Sigmoid colon (tissue), 7 donors: Measurements from ENCODE around the gene NT5DC3. TPM values are rescaled to one million over a fixed set of nuclear protein-coding genes. Genes with fewer than 3 reads are reported as not detected.

Experiments
- DNase-seq: peaks from one replicate; pipeline ENCODE4 v3.0.0-alpha.2; 2019
- H3K27ac ChIP-seq, 4 donors: fragments of 200-600 bp; sonication (generic); one replicate each; pipeline ENCODE4 v1.5.1; 2016 to 2019; ENCODE audit warnings: mild to moderate bottlenecking in 1 of 4
- H3K27me3 ChIP-seq, 3 donors: fragments of 200-600 bp; sonication (generic); one replicate each; pipeline ENCODE4 v1.5.1; 2019; ENCODE audit warnings: mild to moderate bottlenecking in 1 of 3
- H3K36me3 ChIP-seq, 4 donors: fragments of 200-600 bp; sonication (generic); one replicate each; pipeline ENCODE4 v1.5.1; 2016 to 2019
- H3K4me1 ChIP-seq, 4 donors: fragments of 200-600 bp; sonication (generic); one replicate each; pipeline ENCODE4 v1.5.1; 2017 to 2019
- H3K4me3 ChIP-seq, 4 donors: fragments of 200-600 bp; sonication (generic); one replicate each; pipeline ENCODE4 v1.5.1; 2017 to 2019; ENCODE audit warnings: mild to moderate bottlenecking in 2 of 4, moderate library complexity in 1 of 4
- H3K9me3 ChIP-seq, 4 donors: fragments of 200-600 bp in 3 of 4; sonication (generic) in 3 of 4; one replicate each; pipeline versions ENCODE4 v1.5.1 to v1.6.1; 2013 to 2019
- EP300 ChIP-seq, 4 donors: sonication (generic); formaldehyde crosslinking; IDR thresholded peaks; one replicate each; pipeline ENCODE4 v1.6.1; 2017; ENCODE audit warnings: antibody characterized with exemption in 4 of 4
- POLR2A ChIP-seq, 2 donors: fragments of 450-650 bp; IDR thresholded peaks; one replicate each; pipeline ENCODE4 v1.6.1; 2016; ENCODE audit warnings: antibody characterized with exemption in 2 of 2, mild to moderate bottlenecking in 2 of 2, moderate library complexity in 2 of 2
- POLR2AphosphoS5 ChIP-seq, 4 donors: sonication (generic); formaldehyde crosslinking; IDR thresholded peaks; one replicate each; pipeline ENCODE4 v1.6.1; 2017; ENCODE audit warnings: antibody characterized with exemption in 4 of 4
- WGBS, 2 donors: extraction: QIAGEN DNeasy Blood & Tissue Kit; methylation state at CpG; one replicate each; pipeline ENCODE4 v1.1.7; 2013; 5-methylcytosine and 5-hydroxymethylcytosine counted together
- intact Hi-C: fragments of 100-400 bp; cut with DNase I; formaldehyde crosslinking; loops from one replicate; pipeline ENCODE4 v1.15.1; 2023
- polyA plus RNA-seq, 3 donors: library from polyadenylated mRNA; stranded (reverse); fragments of 200-250 nt; gene quantifications; one replicate each; pipeline ENCODE4 v1.2.3, GENCODE V29; 2013
- total RNA-seq, 4 donors: library from RNA; depleted of rRNA; stranded (reverse); fragments of >200 nt; gene quantifications; one replicate each; pipeline ENCODE4 v1.1.0, GENCODE V29; 2016
- TF ChIP-seq, protein P1 (sequence below), 4 experiments: fragments of 450-650 bp in 3 of 4; fragments of 200-600 bp in 1 of 4; IDR thresholded peaks; one replicate each; pipeline ENCODE4 v1.5.1; 2016 to 2019; ENCODE audit warnings: antibody characterized with exemption in 4 of 4, mild to moderate bottlenecking in 3 of 4, moderate library complexity in 2 of 4
- donor health status: healthy with polysubstance abuse.
- donor health status: Bipolar disorder and iron deficiency.
- donor health status: healthy.

NT5DC3 gene
- total and polyA plus RNA-seq, 7 donors: 0.23 to 346 (median 179) TPM

DNA sequence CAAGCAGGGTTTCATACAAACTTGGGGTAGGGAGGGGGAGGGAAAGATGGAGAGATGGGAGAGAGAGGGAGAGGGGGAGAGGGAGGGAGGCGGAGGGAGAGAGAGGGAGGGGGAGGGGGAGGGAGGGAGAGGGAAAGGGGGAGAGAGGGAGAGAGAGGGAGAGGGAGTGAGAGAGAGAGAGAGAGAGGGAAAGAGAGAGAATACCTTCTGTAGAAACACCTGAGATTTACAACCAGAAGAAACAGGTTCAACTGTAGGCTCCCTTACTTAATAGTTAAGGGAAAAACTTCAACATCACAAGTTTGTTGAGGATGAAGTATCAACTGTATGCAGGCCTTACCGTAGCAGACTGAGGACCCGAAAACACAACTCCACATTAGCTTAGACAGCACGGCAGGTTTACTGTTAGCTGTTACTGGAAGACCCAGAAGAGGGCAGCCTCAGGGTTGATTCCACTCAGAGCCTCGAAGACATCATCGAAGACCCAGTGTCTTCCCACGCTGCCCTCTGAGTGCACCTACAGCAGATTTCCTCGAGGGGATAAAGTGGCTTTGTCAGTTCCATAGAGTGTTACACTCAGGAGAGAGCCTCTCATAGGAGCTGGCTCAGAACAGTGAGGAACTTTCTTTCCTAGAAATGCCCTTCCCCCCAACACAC, 72.4 kb downstream of the NT5DC3 start:
- intact Hi-C loops: no loop called here
- Histone ChIP-seq H3K36me3 (peaks cover 66 to 100% (median 68%) of the 10 kb centered on the region in 4 donors), H3K4me3 (no peak overlapping the region), H3K9me3 (no peaks in the 10 kb centered on the region), H3K4me1 (peaks cover 0 to 22% (median 16%) of the 10 kb centered on the region in 4 donors), H3K27ac (peak overlapping the region in 3 of 4 donors; percentile 43 to 56 (median 52)), H3K27me3 (no peaks in the 10 kb centered on the region)
- TF ChIP-seq POLR2AphosphoS5 (IDR thresholded peaks at IDR 0.05) (no peak), EP300 (IDR thresholded peaks at IDR 0.05) (no peak), POLR2A (IDR thresholded peaks at IDR 0.05) (no peak)
- TF ChIP-seq, protein P1, sequence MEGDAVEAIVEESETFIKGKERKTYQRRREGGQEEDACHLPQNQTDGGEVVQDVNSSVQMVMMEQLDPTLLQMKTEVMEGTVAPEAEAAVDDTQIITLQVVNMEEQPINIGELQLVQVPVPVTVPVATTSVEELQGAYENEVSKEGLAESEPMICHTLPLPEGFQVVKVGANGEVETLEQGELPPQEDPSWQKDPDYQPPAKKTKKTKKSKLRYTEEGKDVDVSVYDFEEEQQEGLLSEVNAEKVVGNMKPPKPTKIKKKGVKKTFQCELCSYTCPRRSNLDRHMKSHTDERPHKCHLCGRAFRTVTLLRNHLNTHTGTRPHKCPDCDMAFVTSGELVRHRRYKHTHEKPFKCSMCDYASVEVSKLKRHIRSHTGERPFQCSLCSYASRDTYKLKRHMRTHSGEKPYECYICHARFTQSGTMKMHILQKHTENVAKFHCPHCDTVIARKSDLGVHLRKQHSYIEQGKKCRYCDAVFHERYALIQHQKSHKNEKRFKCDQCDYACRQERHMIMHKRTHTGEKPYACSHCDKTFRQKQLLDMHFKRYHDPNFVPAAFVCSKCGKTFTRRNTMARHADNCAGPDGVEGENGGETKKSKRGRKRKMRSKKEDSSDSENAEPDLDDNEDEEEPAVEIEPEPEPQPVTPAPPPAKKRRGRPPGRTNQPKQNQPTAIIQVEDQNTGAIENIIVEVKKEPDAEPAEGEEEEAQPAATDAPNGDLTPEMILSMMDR (IDR thresholded peaks at IDR 0.05): no peak
- DNase-seq: peak; percentile 40
- 83 to 90% methylated on average over 7 of the region's 8 CpGs for WGBS, 2 donors

DNA sequence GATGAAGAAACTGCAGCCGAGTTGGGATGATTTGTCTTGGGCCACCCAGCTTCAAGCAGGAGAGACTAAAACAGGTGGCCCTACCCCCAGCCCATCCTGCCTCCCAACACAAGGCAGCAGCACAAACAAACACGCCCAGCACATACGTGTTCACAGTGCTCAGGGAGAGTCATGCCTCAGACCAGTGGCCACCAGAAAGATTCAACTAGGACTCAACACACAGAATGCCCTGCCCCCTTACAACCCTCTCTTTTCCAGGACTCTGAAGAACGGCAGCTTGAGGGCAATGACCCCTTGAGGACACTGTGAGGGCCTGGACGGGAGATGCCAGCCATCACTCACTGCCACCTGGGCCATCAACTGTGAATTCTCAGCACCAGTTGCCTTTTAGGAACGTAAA, 75.0 kb downstream of the NT5DC3 start:
- H3K27ac ChIP-seq: peak overlapping the region in 3 of 4 donors; percentile 27 to 53 (median 44)
- no peaks in the 10 kb centered on the region for H3K9me3 ChIP-seq
- H3K27me3 ChIP-seq: no peaks in the 10 kb centered on the region
- no peak for DNase-seq
- peaks cover 81 to 100% (median 82%) of the 10 kb centered on the region in 4 donors for H3K36me3 ChIP-seq
- intact Hi-C loops: no loop called here
- TF ChIP-seq, protein P1 (IDR thresholded peaks at IDR 0.05): no peak
- no peak for TF ChIP-seq POLR2A (IDR thresholded peaks at IDR 0.05)
- peak in 2 of 4 donors; percentile 68 to 75 for TF ChIP-seq POLR2AphosphoS5 (IDR thresholded peaks at IDR 0.05)
- TF ChIP-seq EP300 (IDR thresholded peaks at IDR 0.05): no peak
- H3K4me1 ChIP-seq: peaks cover 0 to 6% (median 0%) of the 10 kb centered on the region in 4 donors
- H3K4me3 ChIP-seq: no peak overlapping the region
- WGBS, 2 donors: 90 to 94% methylated on average over 6 of the region's 6 CpGs

DNA sequence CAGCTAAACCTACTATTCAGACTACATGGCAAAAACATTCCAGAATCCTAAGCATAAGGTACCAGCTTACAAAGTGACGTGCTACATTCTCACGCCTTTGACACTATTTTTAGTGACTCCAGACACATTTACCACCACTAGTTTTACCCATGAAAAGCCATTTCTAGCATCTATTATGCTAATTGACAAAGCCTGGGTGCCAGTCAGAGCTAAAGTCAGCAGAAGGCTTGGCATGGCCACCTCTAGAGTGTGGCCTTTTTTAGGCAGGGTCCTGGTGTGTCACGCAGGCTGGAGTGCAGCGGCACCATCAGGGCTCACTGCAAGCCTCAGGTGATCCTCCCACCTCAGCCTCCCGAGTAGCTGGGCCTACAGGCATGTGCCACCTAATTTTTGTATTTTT, 75.7 kb downstream of the NT5DC3 start:
- 96 to 97% methylated on average over 5 of the region's 5 CpGs for WGBS, 2 donors
- Histone ChIP-seq H3K27ac (peak overlapping the region in 2 of 4 donors; percentile 27 to 44), H3K27me3 (no peaks in the 10 kb centered on the region), H3K9me3 (no peaks in the 10 kb centered on the region), H3K4me3 (no peak overlapping the region), H3K36me3 (peaks cover 78 to 100% (median 82%) of the 10 kb centered on the region in 4 donors), H3K4me1 (peaks cover 0 to 6% (median 0%) of the 10 kb centered on the region in 4 donors)
- DNase-seq: no peak
- no peak for TF ChIP-seq EP300 (IDR thresholded peaks at IDR 0.05)
- TF ChIP-seq POLR2AphosphoS5 (IDR thresholded peaks at IDR 0.05): peak in 2 of 4 donors; percentile 53 to 65
- TF ChIP-seq, protein P1 (IDR thresholded peaks at IDR 0.05): no peak
- TF ChIP-seq POLR2A (IDR thresholded peaks at IDR 0.05): no peak
- intact Hi-C loops: no loop called here

DNA sequence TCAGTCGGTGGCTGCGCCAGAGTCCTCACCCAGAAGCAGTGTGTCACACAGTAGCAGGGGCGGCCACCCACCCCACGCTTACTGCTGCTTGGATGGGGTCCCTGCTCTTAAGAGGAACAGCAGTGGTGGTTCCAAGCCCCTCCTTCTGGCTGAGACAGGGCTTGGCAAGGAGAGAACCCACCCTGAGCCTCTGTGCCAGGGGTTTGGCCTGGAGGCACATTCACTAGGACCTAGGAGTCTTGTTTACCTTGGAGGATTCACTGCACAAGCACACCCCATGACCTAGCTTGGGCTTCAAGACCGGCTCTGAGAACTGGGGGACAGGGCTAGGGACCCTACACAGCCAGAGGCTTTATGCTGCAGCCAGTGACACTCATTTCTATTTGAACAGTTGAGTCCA, 78.6 kb downstream of the NT5DC3 start:
- no peak for DNase-seq
- H3K36me3 ChIP-seq: peaks cover 65 to 99% (median 70%) of the 10 kb centered on the region in 4 donors
- peaks cover 0 to 11% (median 0%) of the 10 kb centered on the region in 4 donors for H3K4me1 ChIP-seq
- H3K4me3 ChIP-seq: no peak overlapping the region
- H3K27ac ChIP-seq: peak overlapping the region in 3 of 4 donors; percentile 28 to 50 (median 46)
- TF ChIP-seq, protein P1 (IDR thresholded peaks at IDR 0.05): no peak
- no peak for TF ChIP-seq EP300 (IDR thresholded peaks at IDR 0.05)
- peak in 2 of 4 donors; percentile 62 to 70 for TF ChIP-seq POLR2AphosphoS5 (IDR thresholded peaks at IDR 0.05)
- H3K9me3 ChIP-seq: no peaks in the 10 kb centered on the region
- no peaks in the 10 kb centered on the region for H3K27me3 ChIP-seq
- intact Hi-C loops: no loop called here
- 77 to 83% methylated on average over 5 of the region's 5 CpGs for WGBS, 2 donors
